CD4-positive, alpha-beta T cell treated with Interleukin-15 for 1 hour (primary cell): ENCODE data around the gene MDH2.
"Not testable (repeated sequence)": the region's sequence is repeated elsewhere in the genome, so short reads cannot be mapped to it uniquely, and the experiment has no call there.

Experiments used
- DNase-seq: peaks from one replicate; pipeline ENCODE4 v3.0.0-alpha.2; 2020

MDH2 gene

GRCh38 chr7:76048668-76048988, 722 bp downstream of the MDH2 start:
- no peak for DNase-seq

- DNase-seq: no peak
Measured at GRCh38 chr7:76049295-76049694, 1.4 kb downstream of the MDH2 start.

- DNase-seq: no peak
Measured at GRCh38 chr7:76050545-76050944, 2.6 kb downstream of the MDH2 start.

GRCh38 chr7:76051840-76052239, 3.9 kb downstream of the MDH2 start:
- DNase-seq: no peak

GRCh38 chr7:76052681-76053080, 4.8 kb downstream of the MDH2 start:
- not testable (repeated sequence) for DNase-seq

- no peak for DNase-seq
Measured at GRCh38 chr7:76053461-76053860, 5.6 kb downstream of the MDH2 start.

GRCh38 chr7:76054123-76055120, 6.5 kb downstream of the MDH2 start:
- DNase-seq: no peak

- DNase-seq: no peak
Measured at GRCh38 chr7:76056241-76056640, 8.3 kb downstream of the MDH2 start.

- no peak for DNase-seq
Measured at GRCh38 chr7:76057103-76057812, 9.4 kb downstream of the MDH2 start.

- DNase-seq: no peak
Measured at GRCh38 chr7:76057813-76058145, 9.9 kb downstream of the MDH2 start.

- not testable (repeated sequence) for DNase-seq
Measured at GRCh38 chr7:76058745-76059144, 10.8 kb downstream of the MDH2 start.

- no peak for DNase-seq
Measured at GRCh38 chr7:76060842-76061241, 12.9 kb downstream of the MDH2 start.

- no peak for DNase-seq
Measured at GRCh38 chr7:76062254-76062653, 14.3 kb downstream of the MDH2 start.

- no peak for DNase-seq
Measured at GRCh38 chr7:76063114-76063513, 15.2 kb downstream of the MDH2 start.

GRCh38 chr7:76063525-76063924, 15.6 kb downstream of the MDH2 start:
- DNase-seq: no peak

- no peak for DNase-seq
Measured at GRCh38 chr7:76064208-76064970, 16.5 kb downstream of the MDH2 start.

GRCh38 chr7:76065016-76065612, 17.2 kb downstream of the MDH2 start:
- no peak for DNase-seq

GRCh38 chr7:76066716-76067503, 19.0 kb downstream of the MDH2 start:
- DNase-seq: no peak

- DNase-seq: no peak
Measured at GRCh38 chr7:76069238-76069638, 21.3 kb downstream of the MDH2 start.

GRCh38 chr7:76071316-76072242, 23.7 kb downstream of the MDH2 start:
- no peak for DNase-seq
